GM23338 (cell line): Measurements from ENCODE around the gene GMNC. TPM values are rescaled to one million over a fixed set of nuclear protein-coding genes. Genes with fewer than 3 reads are reported as not detected.

ENCODE experiments used
- ATAC-seq: fragments of 200-7000 bp; cut with Tn5 transposase; 3 replicates; pipeline ENCODE4 v1.9.1; 2020
- DNase-seq: peaks from one replicate; pipeline ENCODE4 v3.0.0-alpha.2; 2015; ENCODE audit warnings: low spot score
- H2AFZ ChIP-seq: fragments of 200-600 bp; sonication (generic); 2 replicates; pipeline ENCODE4 v1.8.0; 2016; ENCODE audit warnings: antibody characterized with exemption, mild to moderate bottlenecking, moderate library complexity
- H3F3A ChIP-seq: fragments of 200-600 bp; sonication (generic); replicated peaks from 2 replicates; pipeline ENCODE4 v1.8.0; 2017; ENCODE audit warnings: antibody characterized with exemption, mixed run types, low read depth
- H3K27ac ChIP-seq: fragments of 200-600 bp; sonication (generic); 2 replicates; pipeline ENCODE4 v1.6.1; 2016; ENCODE audit warnings: low read depth
- H3K27me3 ChIP-seq: fragments of 200-600 bp; sonication (generic); 2 replicates; pipeline ENCODE4 v1.8.0; 2016; ENCODE audit warnings: mild to moderate bottlenecking, mixed run types, moderate library complexity; ENCODE audit not compliant: insufficient read depth
- H3K36me3 ChIP-seq: fragments of 200-600 bp; sonication (generic); 2 replicates; pipeline ENCODE4 v1.8.0; 2016; ENCODE audit warnings: mild to moderate bottlenecking; ENCODE audit not compliant: insufficient read depth
- H3K4me1 ChIP-seq: fragments of 200-600 bp; sonication (generic); 2 replicates; pipeline ENCODE4 v1.8.0; 2016; ENCODE audit warnings: mild to moderate bottlenecking, moderate library complexity; ENCODE audit not compliant: insufficient read depth
- H3K4me2 ChIP-seq: fragments of 200-600 bp; sonication (generic); 2 replicates; pipeline ENCODE4 v1.7.1; 2017; ENCODE audit warnings: mixed run types
- H3K4me3 ChIP-seq: fragments of 200-600 bp; sonication (generic); 2 replicates; pipeline ENCODE4 v1.6.1; 2016; ENCODE audit warnings: mixed run types
- H3K79me2 ChIP-seq: fragments of 200-600 bp; sonication (generic); replicated peaks from 2 replicates; pipeline ENCODE4 v1.8.0; 2017; ENCODE audit warnings: mild to moderate bottlenecking; ENCODE audit not compliant: insufficient read depth
- H3K9me2 ChIP-seq: fragments of 200-600 bp; sonication (generic); 2 replicates; pipeline ENCODE4 v1.8.0; 2017; ENCODE audit not compliant: insufficient read depth
- H4K20me1 ChIP-seq: fragments of 200-600 bp; sonication (generic); replicated peaks from 2 replicates; pipeline ENCODE4 v1.8.0; 2017; ENCODE audit warnings: mild to moderate bottlenecking; ENCODE audit not compliant: insufficient read depth
- H3K27ac Mint-ChIP-seq: 2 replicates; pipeline ENCODE4 v1.8.0; 2020; ENCODE audit warnings: inconsistent platforms, mild to moderate bottlenecking, moderate library complexity, mixed read lengths
- H3K27me3 Mint-ChIP-seq: 3 replicates; pipeline ENCODE4 v1.8.0; 2022; ENCODE audit warnings: low read depth, mild to moderate bottlenecking, moderate library complexity, mixed read lengths, inconsistent platforms; ENCODE audit not compliant: insufficient read depth, poor library complexity
- H3K36me3 Mint-ChIP-seq: 3 replicates; pipeline ENCODE4 v1.8.0; 2021; ENCODE audit warnings: low read depth, mild to moderate bottlenecking, inconsistent platforms, moderate library complexity, mixed read lengths
- H3K4me1 Mint-ChIP-seq: 3 replicates; pipeline ENCODE4 v1.8.0; 2020; ENCODE audit warnings: mild to moderate bottlenecking, inconsistent platforms, mixed read lengths
- H3K4me3 Mint-ChIP-seq: 3 replicates; pipeline ENCODE4 v1.8.0; 2021; ENCODE audit warnings: moderate library complexity, mild to moderate bottlenecking, inconsistent platforms, mixed read lengths
- H3K9me3 Mint-ChIP-seq: 3 replicates; pipeline ENCODE4 v1.8.0; 2020; ENCODE audit warnings: moderate library complexity, mild to moderate bottlenecking, inconsistent platforms, mixed read lengths
- CTCF ChIP-seq, 2 experiments: fragments of 200-600 bp in 1 of 2; sonication (generic) in 1 of 2; conservative IDR thresholded peaks; 2 replicates each; pipeline versions ENCODE4 v1.5.1 to v1.6.1; 2016 to 2017; ENCODE audit warnings: antibody characterized with exemption in 2 of 2, low read depth in 2 of 2, mild to moderate bottlenecking in 2 of 2, moderate library complexity in 1 of 2
- ETS1 ChIP-seq: IDR thresholded peaks from 2 replicates; pipeline ENCODE4 v1.6.1; 2016; ENCODE audit warnings: antibody characterized with exemption
- JUNB ChIP-seq: IDR thresholded peaks from one replicate; pipeline ENCODE4 v1.6.1; 2016; ENCODE audit warnings: antibody characterized with exemption; ENCODE audit not compliant: unreplicated experiment
- ZNF462 ChIP-seq: fragments of 250-450 bp; sonication (Bioruptor Pico); IDR thresholded peaks from 2 replicates; pipeline ENCODE4 v1.5.0; 2020; ENCODE audit warnings: mild to moderate bottlenecking, moderate library complexity
- polyA plus RNA-seq: library from polyadenylated mRNA; unstranded; fragments of >200 nt; fragmentation: Nextera tagmentation; extraction: Ambion mirVana; gene quantifications from 2 replicates; pipeline ENCODE4 v1.2.1, GENCODE V29; 2016
- total RNA-seq: library from RNA; depleted of rRNA; stranded (reverse); fragments of >200 nt; shearing (Covaris generic); gene quantifications from 2 replicates; pipeline ENCODE4 v1.2.3, GENCODE V29; 2014

Gene GMNC
- total and polyA plus RNA-seq, 2 experiments from 2014 or later = 0.13 to 0.31 TPM

- DNase-seq (peak; percentile 85), ATAC-seq (peak; percentile 87)
- no peak overlapping the region for H3K4me2 ChIP-seq
- Mint-ChIP-seq H3K27ac (peak overlapping the region; percentile 7; the same call in 1 of the 2 replicates), H3K4me1 (no peaks in the 10 kb centered on the region), H3K36me3 (no peaks in the 10 kb centered on the region), H3K4me3 (no peak overlapping the region), H3K9me3 (no peaks in the 10 kb centered on the region), H3K27me3 (no peaks in the 10 kb centered on the region)
- no peaks in the 10 kb centered on the region for H3K9me2 ChIP-seq
- no peaks in the 10 kb centered on the region for H3K27me3 ChIP-seq
- no peak overlapping the region for H2AFZ ChIP-seq
- H3K79me2 ChIP-seq = no peaks in the 10 kb centered on the region
- H3K36me3 ChIP-seq = no peaks in the 10 kb centered on the region
- no peak for TF ChIP-seq ETS1
- TF ChIP-seq JUNB = no peak
- TF ChIP-seq CTCF (conservative IDR thresholded peaks at IDR 0.05; ENCODE audit: low read depth in 2 of 2) = peak; percentile 88 to 89
- H4K20me1 ChIP-seq = no peaks in the 10 kb centered on the region
- no peaks in the 10 kb centered on the region for H3K4me1 ChIP-seq
- H3F3A ChIP-seq = no peaks in the 10 kb centered on the region
- H3K27ac ChIP-seq = no peak overlapping the region
- H3K4me3 ChIP-seq = no peak overlapping the region
These were observed 50.6 kb downstream of the GMNC start for GRCh38 chr3:190811775-190812480.

GRCh38 chr3:190810957-190811356 is 51.5 kb downstream of the GMNC start:
- no peak for ATAC-seq
- Mint-ChIP-seq H3K4me1 (no peaks in the 10 kb centered on the region), H3K36me3 (no peaks in the 10 kb centered on the region), H3K27ac (no peak overlapping the region), H3K4me3 (no peak overlapping the region), H3K27me3 (no peaks in the 10 kb centered on the region), H3K9me3 (no peaks in the 10 kb centered on the region)
- Histone ChIP-seq H3K9me2 (no peaks in the 10 kb centered on the region), H2AFZ (0 out of 2 replicates have a peak overlapping the region, but pooled peaks have one; percentile 16), H3K27ac (no peak overlapping the region), H3F3A (no peaks in the 10 kb centered on the region), H3K36me3 (no peaks in the 10 kb centered on the region), H3K4me1 (no peaks in the 10 kb centered on the region), H3K79me2 (no peaks in the 10 kb centered on the region), H3K4me3 (no peak overlapping the region), H3K4me2 (no peak overlapping the region), H4K20me1 (no peaks in the 10 kb centered on the region), H3K27me3 (no peaks in the 10 kb centered on the region)
- DNase-seq = no peak
- TF ChIP-seq CTCF (conservative IDR thresholded peaks at IDR 0.05; ENCODE audit: low read depth in 2 of 2) (no peak), JUNB (no peak), ZNF462 (no peak)
